GM11168 (cell line): Measurements from ENCODE around the gene SPRR2E.
"Not testable (repeated sequence)": the region's sequence is repeated elsewhere in the genome, so short reads cannot be mapped to it uniquely, and the experiment has no call there.

Source experiments
- in situ Hi-C: fragments of 300-500 bp; cut with MboI; formaldehyde crosslinking; loops from one replicate; pipeline ENCODE4 v1.12.0; 2022; ENCODE audit warnings: low sequenced_read_pairs; ENCODE audit not compliant: unreplicated experiment

The SPRR2E gene

GRCh38 chr1:153071511-153071910 is 22.8 kb downstream of the SPRR2E start, which contains the start of gene SPRR2B:
SPRR2B (minus strand) TSS chr1:153071611; CDS start chr1:153070839, 772 bp downstream.
- in situ Hi-C loops = no loop called here

- in situ Hi-C loops = no loop called here
These were observed 24.1 kb downstream of the SPRR2E start for GRCh38 chr1:153070243-153070642.

- in situ Hi-C loops = no loop called here
These were observed 35.2 kb downstream of the SPRR2E start for GRCh38 chr1:153058826-153059784.

GRCh38 chr1:153058154-153058553 is 36.2 kb downstream of the SPRR2E start:
- in situ Hi-C loops = no loop called here

- in situ Hi-C loops = no loop called here
These were observed 37.0 kb downstream of the SPRR2E start, which contains the start of gene SPRR2A for GRCh38 chr1:153057375-153057774. SPRR2A (minus strand) TSS chr1:153057512; CDS start chr1:153056735, 777 bp downstream.

GRCh38 chr1:153056111-153056510 is 38.2 kb downstream of the SPRR2E start:
- in situ Hi-C loops = not testable (repeated sequence)

GRCh38 chr1:153049211-153049610 is 45.1 kb downstream of the SPRR2E start:
- in situ Hi-C loops = no loop called here
